ENCODE results near the gene PDE3A. TPM values are rescaled to one million over a fixed set of nuclear protein-coding genes. Genes with fewer than 3 reads are reported as not detected.

Gene PDE3A
- total RNA-seq, 1 donor from 2014 or later = 1.3 TPM

- Mint-ChIP-seq H3K4me1 (ENCODE audit: low read depth, unreplicated experiment) (peaks cover 24% of the 10 kb centered on the region), H3K4me3 (ENCODE audit: unreplicated experiment) (no peak overlapping the region), H3K36me3 (ENCODE audit: unreplicated experiment) (no peaks in the 10 kb centered on the region), H3K9me3 (ENCODE audit: unreplicated experiment) (no peaks in the 10 kb centered on the region), H3K27ac (ENCODE audit: unreplicated experiment) (peak overlapping the region; percentile 74), H3K27me3 (ENCODE audit: unreplicated experiment) (no peaks in the 10 kb centered on the region)
- no peak for TF ChIP-seq CTCF (IDR thresholded peaks at IDR 0.05; ENCODE audit: partially characterized antibody, unreplicated experiment)
- no peak for DNase-seq
Observed at GRCh38 chr12:20477672-20478071, 109.3 kb downstream of the PDE3A start.

- no peak overlapping the region for H3K4me3 Mint-ChIP-seq (ENCODE audit: unreplicated experiment)
- DNase-seq = no peak
- H3K27ac Mint-ChIP-seq (ENCODE audit: unreplicated experiment) = no peak overlapping the region
- H3K4me1 Mint-ChIP-seq (ENCODE audit: low read depth, unreplicated experiment) = peaks cover 5% of the 10 kb centered on the region
- no peak for TF ChIP-seq CTCF (IDR thresholded peaks at IDR 0.05; ENCODE audit: partially characterized antibody, unreplicated experiment)
- H3K9me3 Mint-ChIP-seq (ENCODE audit: unreplicated experiment) = no peaks in the 10 kb centered on the region
- H3K36me3 Mint-ChIP-seq (ENCODE audit: unreplicated experiment) = no peaks in the 10 kb centered on the region
- H3K27me3 Mint-ChIP-seq (ENCODE audit: unreplicated experiment) = no peaks in the 10 kb centered on the region
Observed at GRCh38 chr12:20482491-20483054, 114.2 kb downstream of the PDE3A start.

- no peak for TF ChIP-seq CTCF (IDR thresholded peaks at IDR 0.05; ENCODE audit: partially characterized antibody, unreplicated experiment)
- Mint-ChIP-seq H3K27ac (ENCODE audit: unreplicated experiment) (no peak overlapping the region), H3K27me3 (ENCODE audit: unreplicated experiment) (no peaks in the 10 kb centered on the region), H3K4me3 (ENCODE audit: unreplicated experiment) (no peak overlapping the region), H3K9me3 (ENCODE audit: unreplicated experiment) (no peaks in the 10 kb centered on the region), H3K4me1 (ENCODE audit: low read depth, unreplicated experiment) (peaks cover 3% of the 10 kb centered on the region), H3K36me3 (ENCODE audit: unreplicated experiment) (no peaks in the 10 kb centered on the region)
- no peak for DNase-seq
Observed at GRCh38 chr12:20483776-20484175, 115.4 kb downstream of the PDE3A start.

GRCh38 chr12:20486233-20486632, 117.9 kb downstream of the PDE3A start:
- DNase-seq = no peak
- Mint-ChIP-seq H3K36me3 (ENCODE audit: unreplicated experiment) (no peaks in the 10 kb centered on the region), H3K27me3 (ENCODE audit: unreplicated experiment) (no peaks in the 10 kb centered on the region), H3K4me3 (ENCODE audit: unreplicated experiment) (no peak overlapping the region), H3K9me3 (ENCODE audit: unreplicated experiment) (no peaks in the 10 kb centered on the region), H3K27ac (ENCODE audit: unreplicated experiment) (no peak overlapping the region), H3K4me1 (ENCODE audit: low read depth, unreplicated experiment) (peaks cover 14% of the 10 kb centered on the region)
- TF ChIP-seq CTCF (IDR thresholded peaks at IDR 0.05; ENCODE audit: partially characterized antibody, unreplicated experiment) = no peak

GRCh38 chr12:20487519-20487918, 119.2 kb downstream of the PDE3A start:
- no peaks in the 10 kb centered on the region for H3K9me3 Mint-ChIP-seq (ENCODE audit: unreplicated experiment)
- no peak overlapping the region for H3K4me3 Mint-ChIP-seq (ENCODE audit: unreplicated experiment)
- no peaks in the 10 kb centered on the region for H3K27me3 Mint-ChIP-seq (ENCODE audit: unreplicated experiment)
- no peak for DNase-seq
- no peak overlapping the region for H3K27ac Mint-ChIP-seq (ENCODE audit: unreplicated experiment)
- no peak for TF ChIP-seq CTCF (IDR thresholded peaks at IDR 0.05; ENCODE audit: partially characterized antibody, unreplicated experiment)
- H3K36me3 Mint-ChIP-seq (ENCODE audit: unreplicated experiment) = no peaks in the 10 kb centered on the region
- peaks cover 14% of the 10 kb centered on the region for H3K4me1 Mint-ChIP-seq (ENCODE audit: low read depth, unreplicated experiment)

Measured in glutamatergic neuron (in vitro differentiated cells).